ENCODE measurements around the gene TM2D1.

- TF ChIP-seq CTCF (IDR thresholded peaks at IDR 0.05; ENCODE audit: low read depth, low read length, poor library complexity, severe bottlenecking) = no peak
- TF ChIP-seq EZH2phosphoT487 (IDR thresholded peaks at IDR 0.05; ENCODE audit: borderline replicate concordance, low read length) = no peak
These were observed 23.6 kb upstream of the TM2D1 start for GRCh38 chr1:61748566-61748965.
